DND-41 (cell line): ENCODE data around the gene TBC1D14.

Experiments
- ATAC-seq: fragments of 200-7000 bp; cut with Tn5 transposase; 3 replicates; pipeline ENCODE4 v1.9.1; 2021; ENCODE audit warnings: low read depth; ENCODE audit not compliant: insufficient read depth
- DNase-seq: peaks from one replicate; pipeline ENCODE4 v3.0.0-alpha.2; 2020
- H2AFZ ChIP-seq: 2 replicates; pipeline ENCODE4 v1.6.0; 2012; ENCODE audit warnings: low read depth, low read length
- H3K27ac ChIP-seq: 2 replicates; pipeline ENCODE4 v1.5.1; 2012; ENCODE audit warnings: low read length, inconsistent platforms
- H3K27me3 ChIP-seq: fragments of 200-600 bp; sonication (generic); 2 replicates; pipeline ENCODE4 v1.6.0; 2012; ENCODE audit warnings: low read length, mild to moderate bottlenecking, inconsistent platforms; ENCODE audit not compliant: insufficient read depth, poor library complexity
- H3K36me3 ChIP-seq: 2 replicates; pipeline ENCODE4 v1.5.1; 2012; ENCODE audit warnings: low read length, inconsistent platforms; ENCODE audit not compliant: insufficient read depth
- H3K4me1 ChIP-seq: 2 replicates; pipeline ENCODE4 v1.5.1; 2012; ENCODE audit warnings: mild to moderate bottlenecking, low read length; ENCODE audit not compliant: insufficient read depth
- H3K4me2 ChIP-seq: 2 replicates; pipeline ENCODE4 v1.6.0; 2012; ENCODE audit warnings: mild to moderate bottlenecking, moderate library complexity, low read length, inconsistent platforms; ENCODE audit not compliant: insufficient read depth
- H3K4me3 ChIP-seq, 2 experiments: fragments of 200-600 bp in 1 of 2; shearing (Covaris generic) in 1 of 2; 2 replicates each; pipeline ENCODE4 v1.5.1; 2012 to 2016; ENCODE audit warnings: inconsistent platforms in 2 of 2, low read length in 2 of 2, mild to moderate bottlenecking in 2 of 2, low read depth in 1 of 2, moderate library complexity in 1 of 2
- H3K79me2 ChIP-seq: 2 replicates; pipeline ENCODE4 v1.6.0; 2012; ENCODE audit warnings: low read length, inconsistent platforms; ENCODE audit not compliant: insufficient read depth
- H3K9ac ChIP-seq: 2 replicates; pipeline ENCODE4 v1.6.0; 2012; ENCODE audit warnings: low read depth, mild to moderate bottlenecking, inconsistent platforms, low read length, moderate library complexity
- H3K9me3 ChIP-seq: 2 replicates; pipeline ENCODE4 v1.5.1; 2012; ENCODE audit warnings: low read length, moderate library complexity, mild to moderate bottlenecking, inconsistent platforms; ENCODE audit not compliant: insufficient read depth, severe bottlenecking
- H4K20me1 ChIP-seq: 2 replicates; pipeline ENCODE4 v1.6.0; 2012; ENCODE audit warnings: low read length; ENCODE audit not compliant: insufficient read depth
- CTCF ChIP-seq: IDR thresholded peaks from 2 replicates; pipeline ENCODE4 v1.5.1; 2012; ENCODE audit warnings: borderline replicate concordance, low read length, moderate library complexity, mild to moderate bottlenecking; ENCODE audit not compliant: poor library complexity, severe bottlenecking; ENCODE audit errors: extremely low read depth
- EZH2 ChIP-seq: IDR thresholded peaks from 3 replicates; pipeline ENCODE4 v1.6.1; 2012; ENCODE audit warnings: borderline replicate concordance, low read depth, mild to moderate bottlenecking, moderate library complexity, low read length, inconsistent platforms; ENCODE audit not compliant: severe bottlenecking

Gene TBC1D14

GRCh38 chr4:7016512-7016911 is 106.9 kb downstream of the TBC1D14 start:
- no peak overlapping the region for H3K4me2 ChIP-seq
- no peaks in the 10 kb centered on the region for H3K9me3 ChIP-seq
- DNase-seq, result no peak
- H3K4me1 ChIP-seq, result no peaks in the 10 kb centered on the region
- no peak overlapping the region for H2AFZ ChIP-seq
- H4K20me1 ChIP-seq, result peaks cover 3% of the 10 kb centered on the region
- H3K27ac ChIP-seq, result no peak overlapping the region
- no peak overlapping the region for H3K4me3 ChIP-seq
- no peaks in the 10 kb centered on the region for H3K27me3 ChIP-seq
- H3K79me2 ChIP-seq, result no peaks in the 10 kb centered on the region
- H3K36me3 ChIP-seq, result peaks cover 85% of the 10 kb centered on the region
- no peak for ATAC-seq
- H3K9ac ChIP-seq, result no peak overlapping the region
- TF ChIP-seq EZH2 (no peak), CTCF (no peak)

- H3K4me1 ChIP-seq, result no peaks in the 10 kb centered on the region
- H3K4me2 ChIP-seq, result no peak overlapping the region
- H3K36me3 ChIP-seq, result peaks cover 87% of the 10 kb centered on the region
- DNase-seq, result no peak
- no peak overlapping the region for H3K4me3 ChIP-seq
- no peaks in the 10 kb centered on the region for H3K27me3 ChIP-seq
- H3K79me2 ChIP-seq, result no peaks in the 10 kb centered on the region
- no peak overlapping the region for H3K27ac ChIP-seq
- H3K9me3 ChIP-seq, result no peaks in the 10 kb centered on the region
- H3K9ac ChIP-seq, result no peak overlapping the region
- peaks cover 3% of the 10 kb centered on the region for H4K20me1 ChIP-seq
- no peak overlapping the region for H2AFZ ChIP-seq
- no peak for ATAC-seq
- TF ChIP-seq EZH2 (no peak), CTCF (no peak)
Measured at GRCh38 chr4:7017446-7018048, 107.9 kb downstream of the TBC1D14 start.

- Histone ChIP-seq H3K9me3 (no peaks in the 10 kb centered on the region), H3K79me2 (no peaks in the 10 kb centered on the region), H3K36me3 (peaks cover 80% of the 10 kb centered on the region), H3K9ac (no peak overlapping the region), H2AFZ (no peak overlapping the region), H4K20me1 (peaks cover 3% of the 10 kb centered on the region), H3K27ac (no peak overlapping the region), H3K4me2 (no peak overlapping the region), H3K4me3 (no peak overlapping the region), H3K4me1 (no peaks in the 10 kb centered on the region), H3K27me3 (no peaks in the 10 kb centered on the region)
- DNase-seq (no peak), ATAC-seq (no peak)
- TF ChIP-seq EZH2, result no peak
- TF ChIP-seq CTCF, result no peak
Measured at GRCh38 chr4:7018281-7018680, 108.7 kb downstream of the TBC1D14 start.

GRCh38 chr4:7019367-7019766 is 109.7 kb downstream of the TBC1D14 start:
- H3K9ac ChIP-seq, result no peak overlapping the region
- no peak overlapping the region for H3K4me2 ChIP-seq
- no peak overlapping the region for H3K27ac ChIP-seq
- no peak for DNase-seq
- ATAC-seq, result no peak
- TF ChIP-seq EZH2 (no peak), CTCF (no peak)
- no peaks in the 10 kb centered on the region for H3K27me3 ChIP-seq
- H3K36me3 ChIP-seq, result peaks cover 82% of the 10 kb centered on the region
- no peaks in the 10 kb centered on the region for H3K4me1 ChIP-seq
- H3K4me3 ChIP-seq, result no peak overlapping the region
- no peaks in the 10 kb centered on the region for H3K9me3 ChIP-seq
- no peaks in the 10 kb centered on the region for H3K79me2 ChIP-seq
- no peak overlapping the region for H2AFZ ChIP-seq
- H4K20me1 ChIP-seq, result peaks cover 8% of the 10 kb centered on the region
